HG03378 (cell line): ENCODE results near the gene TTC24.
"Not testable (repeated sequence)": the region's sequence is repeated elsewhere in the genome, so short reads cannot be mapped to it uniquely, and the experiment has no call there.

Source experiments
- ATAC-seq: cut with Tn5 transposase; IDR thresholded peaks from one replicate; pipeline ENCODE4 v1.9.1; 2021; ENCODE audit warnings: mild to moderate bottlenecking, moderate library complexity; ENCODE audit not compliant: unreplicated experiment

TTC24 gene

GRCh38 chr1:156586323-156586722 is 6.8 kb downstream of the TTC24 start:
- ATAC-seq, result no peak

GRCh38 chr1:156586892-156587477 is 7.5 kb downstream of the TTC24 start:
- ATAC-seq, result no peak

GRCh38 chr1:156587927-156588326 is 8.4 kb downstream of the TTC24 start:
- ATAC-seq, result not testable (repeated sequence)

GRCh38 chr1:156589546-156589945 is 10.0 kb downstream of the TTC24 start:
- ATAC-seq, result no peak

GRCh38 chr1:156590326-156591180 is 11.0 kb downstream of the TTC24 start:
- no peak for ATAC-seq

- no peak for ATAC-seq
Observed at GRCh38 chr1:156591181-156591431, 11.6 kb downstream of the TTC24 start.

- ATAC-seq, result no peak
Observed at GRCh38 chr1:156591432-156592157, 12.1 kb downstream of the TTC24 start, which contains the start of gene NAXE. TSS of gene NAXE (plus strand) at chr1:156591776. CDS start at chr1:156591805, 29 bp downstream.

GRCh38 chr1:156592158-156592909 is 12.8 kb downstream of the TTC24 start:
- ATAC-seq, result no peak

- no peak for ATAC-seq
Observed at GRCh38 chr1:156592910-156593660, 13.6 kb downstream of the TTC24 start.

- ATAC-seq, result no peak
Observed at GRCh38 chr1:156593661-156593989, 14.1 kb downstream of the TTC24 start.

- ATAC-seq, result no peak
Observed at GRCh38 chr1:156594190-156594589, 14.7 kb downstream of the TTC24 start.

- ATAC-seq, result no peak
Observed at GRCh38 chr1:156595016-156595415, 15.5 kb downstream of the TTC24 start.

- ATAC-seq, result no peak
Observed at GRCh38 chr1:156596426-156596825, 16.9 kb downstream of the TTC24 start.

- ATAC-seq, result no peak
Observed at GRCh38 chr1:156598125-156598524, 18.6 kb downstream of the TTC24 start.

GRCh38 chr1:156598731-156599432 is 19.4 kb downstream of the TTC24 start:
- no peak for ATAC-seq

- ATAC-seq, result peak; percentile 50
Observed at GRCh38 chr1:156599811-156600210, 20.3 kb downstream of the TTC24 start.

GRCh38 chr1:156600733-156601121 is 21.2 kb downstream of the TTC24 start:
- ATAC-seq, result no peak

GRCh38 chr1:156601122-156601830 is 21.8 kb downstream of the TTC24 start, which contains the start of gene GPATCH4:
TSS of gene GPATCH4 (minus strand) at chr1:156601479.
- no peak for ATAC-seq

GRCh38 chr1:156601892-156602291 is 22.4 kb downstream of the TTC24 start:
- ATAC-seq, result no peak
